ENCODE results near the gene APCDD1.

The APCDD1 gene

DNA sequence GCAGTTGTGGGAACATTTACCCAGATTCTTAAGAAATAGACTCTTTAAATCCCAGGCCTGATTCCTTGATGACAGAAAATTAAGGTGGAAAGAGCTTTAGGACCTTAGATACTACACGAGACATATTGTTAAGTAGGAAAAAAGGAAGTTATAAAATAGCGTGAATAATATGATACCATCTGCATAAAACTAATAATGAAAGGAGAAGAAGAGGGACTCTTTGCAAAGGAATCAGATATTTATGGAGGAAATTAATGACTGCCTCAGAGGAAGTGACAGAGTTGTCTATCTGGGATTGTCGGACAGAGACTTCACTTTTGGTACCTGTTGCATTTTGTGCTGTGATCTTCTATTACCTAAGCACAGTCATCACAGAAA lies 20.8 kb downstream of the APCDD1 start:
- POLR2A ChIA-PET, result interaction anchor here (0.6 kb wide), 1 partner anchor 1501 kb away, joined by 7 read pairs; no protein-coding TSS in a partner anchor
- CTCF ChIA-PET, result interaction anchor here (0.8 kb wide), 1 partner anchor 16 kb away, joined by 3 read pairs; no protein-coding TSS in a partner anchor

DNA sequence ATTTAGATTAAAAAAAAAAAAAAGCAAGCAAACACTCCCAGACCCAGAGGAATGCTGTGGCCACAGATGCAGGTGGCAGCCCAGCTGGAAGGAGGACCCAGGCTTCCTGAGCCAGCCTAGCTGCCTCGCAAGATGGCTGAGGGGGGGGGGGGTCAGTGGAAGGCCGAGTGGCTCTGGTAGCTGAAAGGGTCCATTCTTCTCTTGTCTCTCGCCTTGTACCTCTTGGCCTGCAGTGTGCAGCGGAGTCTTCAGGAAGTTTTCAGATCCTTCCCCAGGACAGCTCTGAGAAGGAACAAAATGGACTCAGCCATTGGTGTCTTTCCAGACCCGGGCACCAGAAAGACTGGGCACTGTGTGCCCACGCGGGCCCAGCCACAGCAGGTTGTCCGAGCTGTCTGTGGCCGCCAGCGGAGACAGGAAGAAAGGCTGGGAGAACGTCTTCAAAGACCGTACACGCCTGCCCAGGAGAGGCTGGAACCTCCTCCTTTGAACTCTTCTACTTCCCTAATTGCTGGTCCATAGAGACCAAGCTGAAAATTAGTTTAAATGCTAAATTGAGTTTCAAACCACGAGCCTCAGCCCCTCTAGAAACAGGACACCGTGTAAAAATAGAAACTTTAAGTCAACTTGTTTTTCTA lies 21.3 kb downstream of the APCDD1 start:
- POLR2A ChIA-PET, result interaction anchor here (0.6 kb wide), 1 partner anchor 1500 kb away, joined by 7 read pairs; no protein-coding TSS in a partner anchor
- no peak for DNase-seq (ENCODE audit: extremely low spot score)
- TF ChIP-seq CTCF (IDR thresholded peaks at IDR 0.05; ENCODE audit: control extremely low read depth, extremely low read depth, low read depth, missing control alignments), result no peak
- CTCF ChIA-PET, result interaction anchor here (0.8 kb wide), 1 partner anchor 15 kb away, joined by 3 read pairs; no protein-coding TSS in a partner anchor

More for the DNA sequence above, 20.8 kb downstream of the APCDD1 start:
- no peak for DNase-seq (ENCODE audit: extremely low spot score)
- no peak for TF ChIP-seq CTCF (IDR thresholded peaks at IDR 0.05; ENCODE audit: control extremely low read depth, extremely low read depth, low read depth, missing control alignments)

DNA sequence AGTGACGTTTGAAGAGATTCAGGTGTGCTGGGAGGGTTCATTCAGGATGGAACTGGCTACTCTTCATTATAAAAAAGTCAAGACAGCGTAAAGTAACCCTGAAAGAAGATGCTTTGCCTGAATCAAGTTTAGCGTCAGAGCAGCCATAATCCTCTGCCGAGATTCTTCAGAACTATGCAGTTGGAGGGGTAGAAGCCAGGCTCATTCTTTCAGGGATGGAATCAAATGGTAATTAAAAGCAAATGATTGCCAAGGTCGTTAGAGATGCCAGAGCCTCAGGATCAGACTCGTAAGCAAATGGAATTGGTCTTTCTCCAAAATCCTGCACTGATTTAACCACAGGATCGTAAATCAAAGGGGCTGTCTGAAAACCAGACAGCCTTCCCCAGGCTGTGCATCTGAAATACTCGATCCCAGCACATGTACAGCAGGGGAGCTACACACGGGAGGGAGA lies 21.9 kb downstream of the APCDD1 start:
- POLR2A ChIA-PET, result no interaction called here
- TF ChIP-seq CTCF (IDR thresholded peaks at IDR 0.05; ENCODE audit: control extremely low read depth, extremely low read depth, low read depth, missing control alignments), result no peak
- DNase-seq (ENCODE audit: extremely low spot score), result no peak
- CTCF ChIA-PET, result interaction anchor here (1.2 kb wide), 1 partner anchor 44 kb away, joined by 3 read pairs; no protein-coding TSS in a partner anchor

DNA sequence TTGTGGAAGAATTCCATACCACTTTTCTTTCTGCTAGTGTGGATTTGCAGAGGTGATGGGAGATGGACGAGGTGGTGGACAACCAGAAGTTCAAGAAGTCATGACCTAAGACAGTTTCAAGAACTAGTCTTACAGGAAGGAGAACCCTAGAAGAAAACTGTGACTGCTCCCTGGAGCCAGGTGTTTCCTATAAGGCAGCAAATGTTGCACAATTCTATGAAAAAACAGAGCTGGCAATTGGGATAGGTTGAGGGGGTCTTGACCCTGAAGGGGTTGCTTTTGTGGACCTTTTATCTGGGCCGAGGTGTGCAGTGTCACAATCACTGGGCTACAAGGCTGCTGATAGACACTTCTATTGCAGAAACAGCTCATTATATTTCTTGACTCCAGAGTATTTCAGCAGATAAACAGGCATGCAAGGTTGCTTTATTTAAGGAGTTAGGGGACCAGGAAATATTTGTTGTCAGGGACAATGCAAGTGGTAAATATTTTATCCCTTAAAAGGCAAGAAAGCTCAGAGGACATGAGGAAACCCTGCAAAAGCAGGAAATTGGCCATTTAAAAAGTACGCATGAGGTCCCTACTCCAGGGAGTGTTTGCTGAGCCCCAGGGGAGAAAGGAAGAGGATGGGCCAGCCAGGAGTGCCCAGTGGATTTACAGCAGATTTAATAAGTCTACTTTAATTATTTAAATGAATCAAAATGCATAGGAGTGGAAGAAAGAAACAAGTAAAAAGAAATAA lies 22.9 kb downstream of the APCDD1 start:
- DNase-seq (ENCODE audit: extremely low spot score), result no peak
- POLR2A ChIA-PET, result no interaction called here
- no peak for TF ChIP-seq CTCF (IDR thresholded peaks at IDR 0.05; ENCODE audit: control extremely low read depth, extremely low read depth, low read depth, missing control alignments)
- CTCF ChIA-PET, result interaction anchor here (1.2 to 1.3 kb wide), 2 partner anchors 14 to 43 kb away, joined by 3 to 5 read pairs; no protein-coding TSS in a partner anchor

DNA sequence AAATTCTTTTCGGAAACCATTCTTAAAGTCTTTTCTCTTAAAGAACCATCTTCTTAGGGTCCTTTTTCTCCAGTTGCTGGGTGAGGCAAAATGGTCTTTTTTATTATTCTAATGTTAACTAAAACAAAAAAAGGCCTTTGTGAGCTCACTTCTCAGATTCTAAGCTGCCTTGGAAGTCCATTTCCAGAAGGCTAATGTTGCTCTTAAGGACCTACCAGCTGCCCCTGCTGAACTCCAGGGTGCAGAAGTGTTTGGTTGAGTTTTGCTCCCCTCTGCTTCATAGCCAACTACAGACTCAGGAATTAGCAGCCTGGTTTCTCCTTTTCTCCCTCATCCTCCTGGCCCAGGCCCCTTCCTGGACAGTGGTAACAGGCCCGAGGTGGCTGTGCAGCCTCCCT lies 23.4 kb downstream of the APCDD1 start:
- ChIA-PET CTCF (interaction anchor here (1.3 kb wide), 1 partner anchor 13 kb away, joined by 5 read pairs; no protein-coding TSS in a partner anchor), POLR2A (no interaction called here)
- DNase-seq (ENCODE audit: extremely low spot score), result no peak
- no peak for TF ChIP-seq CTCF (IDR thresholded peaks at IDR 0.05; ENCODE audit: control extremely low read depth, extremely low read depth, low read depth, missing control alignments)

DNA sequence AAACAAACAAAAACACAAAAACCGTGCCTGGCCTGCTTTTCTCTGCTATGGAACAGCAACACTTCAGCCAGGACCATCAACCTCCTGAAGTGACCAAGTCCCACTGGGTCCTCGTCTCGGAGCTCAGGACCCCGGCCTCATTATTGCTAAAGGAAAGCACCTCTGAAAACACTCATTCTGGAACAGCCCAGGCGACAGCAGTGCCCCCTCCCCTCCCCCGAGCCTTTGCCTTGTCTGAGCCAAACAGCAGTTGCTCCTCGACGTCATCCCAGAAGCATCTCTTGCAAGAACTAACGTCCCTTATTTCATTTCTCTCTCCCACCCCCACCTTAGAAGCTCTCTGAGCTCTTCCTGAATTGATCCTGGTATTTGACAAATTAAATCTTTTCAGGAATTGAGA lies 27.4 kb downstream of the APCDD1 start:
- TF ChIP-seq CTCF (IDR thresholded peaks at IDR 0.05; ENCODE audit: control extremely low read depth, extremely low read depth, low read depth, missing control alignments), result no peak
- CTCF ChIA-PET, result interaction anchor here (1.1 to 5.3 kb wide), 2 partner anchors 10 to 13 kb away, joined by 3 to 36 read pairs; no protein-coding TSS in a partner anchor
- POLR2A ChIA-PET, result no interaction called here
- no peak for DNase-seq (ENCODE audit: extremely low spot score)
